ENCODE results near the gene NRXN3.

DNA sequence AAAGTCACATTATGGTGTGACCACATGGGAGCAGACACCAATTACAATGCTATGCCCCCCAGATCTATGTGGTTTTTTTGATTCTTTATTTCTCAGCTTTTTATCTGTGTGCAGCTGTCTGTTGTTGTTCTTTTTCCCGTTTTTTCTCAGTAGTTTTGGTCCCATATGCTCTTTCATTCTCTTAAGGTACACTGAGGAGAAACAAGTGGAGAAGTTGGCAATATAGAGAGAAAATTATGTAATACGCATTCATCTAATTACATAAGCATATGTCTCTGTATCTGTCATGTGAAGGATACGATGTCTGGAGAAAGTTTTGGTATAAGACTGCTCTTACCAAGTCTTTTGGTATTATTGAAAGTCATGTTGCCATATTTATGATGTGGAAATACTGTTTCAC lies 819.0 kb downstream of the NRXN3 start:
- TF ChIP-seq EZH2 (IDR thresholded peaks at IDR 0.05; ENCODE audit: borderline replicate concordance, low read length) = no peak
- TF ChIP-seq, protein P1, sequence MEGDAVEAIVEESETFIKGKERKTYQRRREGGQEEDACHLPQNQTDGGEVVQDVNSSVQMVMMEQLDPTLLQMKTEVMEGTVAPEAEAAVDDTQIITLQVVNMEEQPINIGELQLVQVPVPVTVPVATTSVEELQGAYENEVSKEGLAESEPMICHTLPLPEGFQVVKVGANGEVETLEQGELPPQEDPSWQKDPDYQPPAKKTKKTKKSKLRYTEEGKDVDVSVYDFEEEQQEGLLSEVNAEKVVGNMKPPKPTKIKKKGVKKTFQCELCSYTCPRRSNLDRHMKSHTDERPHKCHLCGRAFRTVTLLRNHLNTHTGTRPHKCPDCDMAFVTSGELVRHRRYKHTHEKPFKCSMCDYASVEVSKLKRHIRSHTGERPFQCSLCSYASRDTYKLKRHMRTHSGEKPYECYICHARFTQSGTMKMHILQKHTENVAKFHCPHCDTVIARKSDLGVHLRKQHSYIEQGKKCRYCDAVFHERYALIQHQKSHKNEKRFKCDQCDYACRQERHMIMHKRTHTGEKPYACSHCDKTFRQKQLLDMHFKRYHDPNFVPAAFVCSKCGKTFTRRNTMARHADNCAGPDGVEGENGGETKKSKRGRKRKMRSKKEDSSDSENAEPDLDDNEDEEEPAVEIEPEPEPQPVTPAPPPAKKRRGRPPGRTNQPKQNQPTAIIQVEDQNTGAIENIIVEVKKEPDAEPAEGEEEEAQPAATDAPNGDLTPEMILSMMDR (IDR thresholded peaks at IDR 0.05; ENCODE audit: low read length) = no peak

Measured in OCI-LY1 (cell line).